Stimulated activated CD4-positive, alpha-beta T cell treated with anti-CD3 and anti-CD28 coated beads, Interleukin-1b, Interleukin-23, amount 100 ng/mL, for 48 hours (primary cell): ENCODE measurements around the gene CNGA1.
A peak's percentile ranks its signal among the peaks of the same experiment; 100 is the strongest.

ENCODE experiments used
- DNase-seq: peaks from one replicate; pipeline ENCODE4 v3.0.0-alpha.2; 2020

Gene CNGA1

GRCh38 chr4:48016141-48017107 lies at the start of gene CNGA1, which contains the start of gene NIPAL1:
CNGA1 (minus strand) TSS chr4:48016681; CDS start chr4:47952689, 63,992 bp downstream.
NIPAL1 (plus strand) TSS chr4:48016772; CDS start chr4:48016840, 68 bp downstream.
- DNase-seq: peak; percentile 62

- DNase-seq: no peak
Measured at GRCh38 chr4:48065587-48066052, 49.1 kb upstream of the CNGA1 start.

DNA sequence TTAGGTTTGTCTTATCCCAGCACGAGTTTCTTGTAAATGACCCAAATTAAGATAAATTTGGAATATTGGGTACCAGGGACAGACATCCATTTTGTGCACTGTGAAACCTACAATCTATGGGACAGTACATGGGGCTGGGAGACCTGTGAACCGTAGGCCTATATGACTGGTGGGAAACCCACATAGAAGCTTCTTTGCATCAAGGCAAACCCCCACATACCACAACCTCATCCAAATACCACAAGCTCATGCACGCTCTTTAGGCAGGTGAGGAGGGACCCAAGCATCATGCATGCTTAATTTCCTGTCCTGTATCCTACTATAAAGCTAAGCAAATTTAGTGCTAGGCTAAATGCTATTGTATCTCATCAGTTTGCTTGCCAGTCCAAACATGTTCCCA lies 47.9 kb upstream of the CNGA1 start:
- no peak for DNase-seq

- no peak for DNase-seq
Measured at GRCh38 chr4:48058617-48059530, 42.4 kb upstream of the CNGA1 start.

DNA sequence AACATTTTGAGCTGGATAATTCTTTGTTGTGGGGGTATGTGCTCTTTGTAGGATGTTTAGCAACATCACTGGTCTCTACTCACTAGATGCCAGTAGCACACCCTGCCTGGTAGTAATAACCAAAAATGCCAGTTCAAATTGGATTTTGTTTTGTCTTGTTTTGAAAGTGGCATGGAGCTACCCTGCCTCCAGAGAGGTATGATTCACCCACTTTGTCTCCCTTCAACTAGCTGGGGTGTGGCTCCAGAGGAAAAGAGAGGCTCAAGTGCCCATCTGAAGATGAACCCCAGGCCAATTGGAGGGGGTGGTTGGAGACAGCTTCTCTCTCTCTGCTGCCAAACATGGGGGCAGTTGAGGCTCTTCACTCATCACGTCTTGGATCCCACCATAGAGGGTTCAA lies 34.6 kb upstream of the CNGA1 start:
- no peak for DNase-seq

- DNase-seq: no peak
Measured at GRCh38 chr4:48049483-48049882, 33.0 kb upstream of the CNGA1 start.

DNA sequence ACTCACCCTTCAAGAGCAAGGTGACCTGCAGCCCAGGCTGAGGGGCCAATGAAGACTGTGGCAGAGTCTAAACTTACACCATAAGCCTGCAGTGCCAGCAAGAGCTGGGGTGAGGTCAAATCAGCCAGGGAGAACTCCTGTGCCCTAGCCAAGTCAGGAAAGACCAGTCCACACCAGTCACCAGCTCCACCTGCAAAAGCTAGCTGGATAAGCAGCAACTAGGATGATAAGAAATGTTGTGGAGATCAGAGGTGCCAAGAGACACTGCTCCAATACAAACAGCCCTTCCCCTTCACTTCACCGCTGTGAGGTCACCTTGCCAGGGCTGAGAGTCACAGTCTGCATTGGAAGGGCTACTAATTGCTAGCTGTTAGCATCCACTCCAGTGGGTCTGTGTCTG lies 31.4 kb upstream of the CNGA1 start:
- DNase-seq: no peak

DNA sequence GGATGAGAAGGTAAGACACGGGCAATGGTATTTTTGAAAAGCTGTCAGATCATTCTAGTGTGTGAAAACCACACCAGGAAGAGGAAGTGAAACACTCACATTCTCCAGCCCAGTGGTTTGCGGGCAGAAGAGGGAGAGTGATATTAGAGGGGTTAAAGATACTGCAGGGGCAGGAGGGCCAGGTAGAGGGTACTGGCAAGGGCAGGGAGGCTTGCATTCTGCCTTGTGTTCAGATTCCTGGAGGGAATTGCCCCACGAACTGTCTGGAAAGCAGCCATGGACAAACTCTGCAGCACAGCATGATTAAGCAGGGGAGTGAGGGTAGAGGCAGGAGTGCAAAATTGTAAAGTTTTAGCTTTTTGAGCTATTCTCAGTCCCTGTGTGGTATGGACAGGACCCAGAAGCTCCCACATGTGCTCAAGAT lies 31.0 kb upstream of the CNGA1 start:
- peak; percentile 81 for DNase-seq

DNA sequence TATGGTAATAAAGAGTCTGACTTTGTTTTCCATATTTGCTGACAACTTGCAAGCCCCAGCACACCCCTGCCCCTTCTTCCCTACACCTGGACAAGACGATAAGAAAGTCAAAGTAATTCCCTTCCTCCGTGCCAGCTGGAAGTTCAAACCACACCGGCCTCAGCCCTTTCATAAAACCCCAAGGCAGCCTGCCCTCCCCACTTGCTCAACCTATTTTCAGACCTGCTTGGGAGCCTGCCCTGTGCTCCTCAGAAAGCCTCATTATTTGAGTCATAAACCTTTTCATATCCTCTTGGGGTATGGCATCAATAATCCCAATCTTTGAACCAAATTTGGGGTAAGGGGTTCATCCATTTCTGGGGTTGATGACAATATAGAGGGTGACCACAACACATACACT lies 29.6 kb upstream of the CNGA1 start:
- no peak for DNase-seq

DNA sequence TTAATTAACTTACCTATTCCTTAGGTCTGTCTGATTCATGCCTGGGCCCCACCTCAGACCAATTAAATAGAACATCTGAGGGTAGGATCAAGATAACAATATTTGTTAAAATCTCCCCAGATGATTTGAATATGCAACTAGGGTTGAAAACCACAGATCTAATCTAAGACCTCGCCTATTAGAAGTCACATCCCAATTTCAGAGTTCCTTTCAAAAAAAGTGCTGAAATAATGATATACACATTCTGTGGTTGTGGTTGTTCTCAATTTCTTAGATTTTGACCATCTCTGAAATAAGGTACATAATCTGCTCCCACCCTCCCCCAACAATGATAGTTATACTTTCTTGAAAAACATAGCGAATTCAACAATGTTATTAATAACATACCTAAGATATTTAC lies 27.8 kb upstream of the CNGA1 start:
- no peak for DNase-seq

DNA sequence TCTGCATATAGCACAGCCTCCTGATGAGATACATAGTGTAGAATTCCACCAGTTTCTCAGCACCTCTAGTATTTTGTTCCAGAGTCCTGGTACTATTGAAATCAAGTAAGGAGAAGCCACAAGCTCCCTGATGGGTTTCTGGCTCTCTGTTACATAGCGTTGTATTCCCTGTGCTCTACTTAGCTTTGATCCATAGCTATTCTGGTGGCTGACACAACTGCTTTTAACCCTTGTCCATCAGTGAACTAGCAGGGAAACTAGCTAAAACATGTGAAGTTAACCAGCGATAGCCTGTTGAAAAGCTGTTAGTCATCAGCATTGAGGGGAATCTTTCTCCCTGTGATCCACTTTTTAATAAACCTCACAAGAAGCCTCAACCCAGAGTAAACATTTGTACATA lies 27.0 kb upstream of the CNGA1 start:
- no peak for DNase-seq

- no peak for DNase-seq
Measured at GRCh38 chr4:48042979-48043461, 26.5 kb upstream of the CNGA1 start.

DNA sequence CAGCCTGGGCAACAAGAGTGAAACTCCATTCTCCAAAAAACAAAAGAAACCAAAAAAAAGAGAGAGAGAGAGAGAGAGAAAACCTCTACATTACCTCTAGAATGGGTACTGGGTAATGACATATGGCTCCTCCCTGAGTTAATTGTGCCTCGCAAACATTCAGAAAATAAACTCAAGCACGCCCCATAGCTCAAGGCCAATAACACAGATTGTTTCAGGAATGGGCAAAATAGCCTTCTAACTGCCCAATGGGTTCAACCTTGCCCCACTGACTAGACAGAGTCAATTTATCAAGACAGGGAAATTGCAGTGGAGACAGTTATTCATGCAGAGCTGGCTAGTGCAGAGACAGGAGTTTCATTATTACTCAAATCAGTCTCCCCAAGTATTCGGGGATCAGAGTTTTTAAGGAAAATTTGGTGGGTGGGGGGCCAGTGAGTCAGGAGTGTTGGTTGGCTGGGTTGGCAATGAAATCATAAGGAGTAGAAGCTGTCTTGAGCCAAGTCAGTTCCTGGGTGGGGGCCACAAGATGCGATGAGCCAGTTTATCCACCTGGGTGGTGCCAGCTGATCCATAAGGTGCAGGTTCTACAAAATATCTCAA lies 25.2 kb upstream of the CNGA1 start:
- DNase-seq: peak; percentile 45

GRCh38 chr4:48039561-48039960 lies 23.1 kb upstream of the CNGA1 start:
- DNase-seq: no peak

DNA sequence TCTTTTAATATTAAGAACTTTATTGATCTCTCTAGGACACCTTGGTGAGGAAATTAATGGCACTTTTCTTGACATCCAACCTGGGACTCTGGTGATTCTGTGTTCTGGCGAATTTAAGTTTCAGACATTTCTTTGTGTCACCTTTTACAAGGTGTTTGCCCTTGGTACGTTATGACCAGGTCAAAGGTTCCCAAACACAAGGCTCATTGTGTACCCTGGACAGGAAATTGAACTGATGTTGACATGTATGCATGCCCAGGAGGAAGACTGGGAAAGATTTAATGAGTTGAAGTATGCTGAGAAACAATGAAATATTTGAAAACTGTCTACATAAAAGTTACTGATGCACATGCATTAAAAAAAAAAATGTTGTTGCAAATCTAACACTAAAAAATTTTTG lies 22.2 kb upstream of the CNGA1 start:
- no peak for DNase-seq

DNA sequence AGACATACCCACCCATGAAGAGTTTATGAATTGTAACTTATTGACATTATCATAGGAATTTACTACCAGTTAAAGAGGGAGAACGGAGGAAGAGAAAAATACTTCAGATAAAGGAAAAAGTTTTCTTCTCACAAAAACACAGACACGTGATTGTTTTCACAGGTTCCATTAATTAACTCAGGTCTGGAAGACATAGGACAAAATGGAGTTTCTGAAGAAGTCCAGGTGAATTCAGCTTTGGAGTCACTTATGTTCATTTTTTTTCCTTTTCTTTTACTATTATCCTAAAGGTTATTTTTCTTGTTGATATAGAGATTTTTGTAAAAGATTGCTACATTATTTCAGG lies 20.6 kb upstream of the CNGA1 start:
- no peak for DNase-seq

GRCh38 chr4:48035952-48036351 lies 19.5 kb upstream of the CNGA1 start:
- DNase-seq: no peak

GRCh38 chr4:48033825-48034413 lies 17.4 kb upstream of the CNGA1 start:
- DNase-seq: peak; percentile 48

DNA sequence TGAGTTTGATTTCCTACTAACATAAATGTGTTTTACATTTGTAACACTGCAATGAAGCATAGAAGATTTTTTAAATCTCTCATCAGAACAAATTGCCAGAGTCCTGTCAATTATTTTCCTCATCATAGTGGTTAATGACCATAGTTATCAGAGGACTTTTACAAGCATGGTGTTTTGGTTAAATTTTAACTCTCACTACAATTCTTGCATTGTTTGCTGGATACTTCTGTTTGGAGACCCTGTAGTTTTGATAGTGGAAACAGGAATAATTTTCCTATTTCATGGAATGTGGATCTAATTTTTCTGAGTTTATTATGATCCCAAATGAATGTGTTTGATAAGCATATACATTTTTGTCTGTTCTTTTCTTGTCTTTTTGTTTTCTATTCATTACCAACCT lies 16.9 kb upstream of the CNGA1 start:
- DNase-seq: no peak

DNA sequence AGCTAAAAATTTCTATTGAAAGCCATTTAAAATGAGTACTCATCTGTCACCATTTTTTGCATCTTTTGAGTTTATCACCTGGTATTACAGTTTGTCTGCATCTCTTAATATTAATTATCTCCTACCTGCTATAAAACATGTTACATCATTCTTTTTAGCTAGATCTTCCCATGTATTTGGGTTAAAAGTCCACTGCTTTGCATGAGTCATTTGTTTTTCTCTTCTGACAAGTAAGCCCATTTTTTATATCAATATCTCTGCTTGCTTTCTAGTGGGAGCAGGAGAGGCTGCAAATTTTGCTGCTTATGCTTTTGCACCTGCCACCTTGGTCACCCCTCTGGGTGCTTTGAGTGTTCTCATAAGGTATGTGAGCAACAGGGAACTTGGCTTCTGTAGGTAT lies 16.2 kb upstream of the CNGA1 start:
- no peak for DNase-seq

GRCh38 chr4:48031802-48032525 lies 15.5 kb upstream of the CNGA1 start:
- DNase-seq: no peak

DNA sequence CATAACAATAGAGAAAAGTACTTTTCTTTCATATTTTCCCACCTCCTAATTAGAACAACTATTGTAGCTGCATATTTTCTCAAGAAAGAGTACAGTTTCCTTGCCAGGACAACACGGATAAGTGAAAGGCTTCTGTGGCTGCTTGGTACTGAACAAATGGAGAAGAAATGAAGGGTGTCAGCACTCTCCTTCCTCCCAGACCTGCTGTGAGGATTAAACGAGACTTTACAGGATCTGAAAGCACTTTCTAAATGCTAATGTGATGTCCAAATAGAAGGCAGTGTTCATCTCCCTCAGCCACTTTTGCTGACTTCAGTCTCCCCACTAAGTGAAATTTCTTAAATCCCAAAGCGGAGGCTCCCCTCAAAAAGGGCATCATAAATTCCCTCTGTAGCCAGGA lies 14.0 kb upstream of the CNGA1 start:
- no peak for DNase-seq
